GM12878 (cell line): ENCODE results near the gene SCYL1. TPM values are rescaled to one million over a fixed set of nuclear protein-coding genes. Genes with fewer than 3 reads are reported as not detected.

ENCODE experiments used
- ATAC-seq: fragments of 200-7000 bp; cut with Tn5 transposase; 3 replicates; pipeline ENCODE4 v1.9.1; 2020; ENCODE audit warnings: mild to moderate bottlenecking, moderate library complexity
- BruUV-seq: library from RNA; stranded (reverse); fragments of 400-500 nt; replicated peaks from 2 replicates; lab custom pipeline; 2021; lab: Mats Ljungman, UMichigan
- CTCF ChIA-PET: fragments of 300-600 bp; sonication (Branson Sonifier 250); formaldehyde crosslinking; extraction: SDS; loops from one replicate; lab custom pipeline; 2021; ENCODE audit warnings: inconsistent platforms; lab: Yijun Ruan, JAX
- POLR2A ChIA-PET: fragments of 350-600 bp; formaldehyde crosslinking; extraction: SDS; loops from one replicate; lab custom pipeline; 2021; ENCODE audit warnings: inconsistent platforms; lab: Charles Lee
- RAD21 ChIA-PET: fragments of 300-600 bp; sonication (Branson Sonifier 250); formaldehyde crosslinking; loops from one replicate; lab custom pipeline; 2023; ENCODE audit warnings: antibody characterized with exemption; ENCODE audit not compliant: unreplicated experiment; lab: Charles Lee
- SMC1A ChIA-PET: fragments of 300-600 bp; sonication (Branson Sonifier 250); formaldehyde crosslinking; loops from one replicate; lab custom pipeline; 2023; ENCODE audit not compliant: unreplicated experiment, uncharacterized antibody; lab: Charles Lee
- DNase-seq: peaks from one replicate; pipeline ENCODE4 v3.0.0-alpha.2; 2011; ENCODE audit warnings: low read depth, low spot score
- FAIRE-seq: peaks from 3 replicates; lab custom pipeline; 2011; peaks lifted over from hg19 to GRCh38; lab: Jason Lieb, UNC
- H2AFZ ChIP-seq: 2 replicates; pipeline ENCODE4 v1.6.0; 2011; ENCODE audit warnings: low read depth, low read length, control low read depth; ENCODE audit not compliant: control insufficient read depth
- H3K27ac ChIP-seq: 2 replicates; pipeline ENCODE4 v1.5.1; 2011; ENCODE audit warnings: control low read depth; ENCODE audit not compliant: control insufficient read depth, insufficient read depth
- H3K27me3 ChIP-seq, 2 experiments: replicated peaks in 1 of 2; 2 replicates each; pipeline versions ENCODE4 v1.6.0 to v1.6.1; 2011; ENCODE audit warnings: low read length in 1 of 2; ENCODE audit not compliant: control insufficient read depth in 2 of 2, insufficient read depth in 2 of 2
- H3K36me3 ChIP-seq, 2 experiments: 2 replicates each; pipeline ENCODE4 v1.5.1; 2011; ENCODE audit warnings: low read length in 1 of 2; ENCODE audit not compliant: control insufficient read depth in 2 of 2, insufficient read depth in 2 of 2
- H3K4me1 ChIP-seq: 2 replicates; pipeline ENCODE4 v1.6.1; 2011; ENCODE audit warnings: mild to moderate bottlenecking, low read length, moderate library complexity, mixed read lengths; ENCODE audit not compliant: control insufficient read depth, insufficient read depth
- H3K4me2 ChIP-seq: 2 replicates; pipeline ENCODE4 v1.6.0; 2011; ENCODE audit warnings: control low read depth; ENCODE audit not compliant: control insufficient read depth, insufficient read depth
- H3K4me3 ChIP-seq: fragments of 200-600 bp; sonication (generic); 2 replicates; pipeline ENCODE4 v1.5.1; 2016
- H3K79me2 ChIP-seq: 2 replicates; pipeline ENCODE4 v1.6.0; 2011; ENCODE audit warnings: low read length; ENCODE audit not compliant: control insufficient read depth, insufficient read depth
- H3K9ac ChIP-seq: 2 replicates; pipeline ENCODE4 v1.8.0; 2011; ENCODE audit warnings: low read length, control low read depth, mixed read lengths; ENCODE audit not compliant: control insufficient read depth, insufficient read depth
- H3K9me3 ChIP-seq: replicated peaks from 3 replicates; pipeline ENCODE4 v1.5.1; 2011; ENCODE audit warnings: mild to moderate bottlenecking, low read length; ENCODE audit not compliant: control insufficient read depth, insufficient read depth
- H4K20me1 ChIP-seq: 2 replicates; pipeline ENCODE4 v1.6.0; 2011; ENCODE audit not compliant: control insufficient read depth, insufficient read depth
- E2F8 ChIP-seq: fragments of 450-650 bp; IDR thresholded peaks from 2 replicates; pipeline ENCODE4 v1.6.1; 2018; ENCODE audit warnings: mild to moderate bottlenecking, low read depth, moderate library complexity; ENCODE audit not compliant: partially characterized antibody
- SPI1 ChIP-seq: IDR thresholded peaks from 2 replicates; pipeline ENCODE4 v1.6.1; 2011; ENCODE audit warnings: low read depth, mild to moderate bottlenecking, low read length, moderate library complexity, borderline replicate concordance; ENCODE audit not compliant: insufficient read depth
- ZNF384 ChIP-seq: IDR thresholded peaks from 2 replicates; pipeline ENCODE4 v1.6.1; 2012; ENCODE audit warnings: low read depth, mild to moderate bottlenecking, low read length, improper control_type of control experiment, borderline replicate concordance
- WGBS: methylation state at CpG from one replicate; pipeline ENCODE4 v1.1.6; 2016; ENCODE audit warnings: low lambda C conversion rate; ENCODE audit not compliant: insufficient replicate concordance, insufficient coverage; ENCODE audit errors: missing lambda C conversion rate; 5-methylcytosine and 5-hydroxymethylcytosine counted together
- in situ Hi-C: fragments of 300-500 bp; cut with MboI; formaldehyde crosslinking; loops from 9 replicates; pipeline ENCODE4 v1.14.3; 2018; ENCODE audit warnings: mixed read lengths
- intact Hi-C: fragments of 100-400 bp; cut with micrococcal nuclease; formaldehyde crosslinking; loops from one replicate; pipeline ENCODE4 v1.14.2; 2022; ENCODE audit not compliant: unreplicated experiment
- polyA plus RNA-seq, 11 experiments: library from polyadenylated mRNA; depleted of rRNA in 4 of 11; unstranded in 6 of 11; stranded (reverse) in 5 of 11; fragments of >200 nt; fragmentation: Nextera tagmentation in 4 of 11; fragmentation: Illumina TruSeq in 1 of 11; extraction: Ambion mirVana in 4 of 11; extraction: Trizol in 1 of 11; gene quantifications; 1 replicate in 1 of 11; 2 replicates in 10 of 11; pipeline versions ENCODE4 v1.2.1 to v1.2.3, GENCODE V29; 2011 to 2016; ENCODE audit warnings: inconsistent platforms in 2 of 11, missing spikeins in 2 of 11, low read depth in 1 of 11
- total RNA-seq, 4 experiments: library from RNA; depleted of rRNA in 3 of 4; stranded (reverse); fragments of >200 nt in 3 of 4; fragmentation: Illumina TruSeq in 1 of 4; extraction: Trizol in 1 of 4; gene quantifications; 2 replicates each; pipeline versions ENCODE4 v1.2.1 to v1.2.3, GENCODE V29; 2013 to 2021

SCYL1 gene
- total and polyA plus RNA-seq, 10 of the 15 experiments (the other 5 are each of a cell fraction or from before 2014, with no cell fraction given), result 0.80 to 82.7 (median 51.2) TPM

- peaks cover 19% of the 10 kb centered on the region for H3K79me2 ChIP-seq
- POLR2A ChIA-PET, result interaction anchor here (0.5 to 0.9 kb wide), 11 partner anchors 11 to 352 kb away, joined by 3 to 8 read pairs (median 5); partner anchors contain the start of gene FIBP
- peak; percentile 54 for TF ChIP-seq ZNF384
- TF ChIP-seq SPI1, result peak; percentile 57
- no peak for TF ChIP-seq E2F8
- no peaks in the 10 kb centered on the region for H4K20me1 ChIP-seq
- no peaks in the 10 kb centered on the region for H3K9me3 ChIP-seq
- no peak overlapping the region for H3K27ac ChIP-seq
- ATAC-seq, result no peak
- no peak for FAIRE-seq
- peaks cover 12% of the 10 kb centered on the region for H3K4me1 ChIP-seq
- SMC1A ChIA-PET, result interaction anchor here (0.6 to 2.2 kb wide), 6 partner anchors 10 to 187 kb away, joined by 3 to 7 read pairs (median 3); no protein-coding TSS in a partner anchor
- H3K36me3 ChIP-seq, result no peaks in the 10 kb centered on the region
- WGBS, result 53% methylated on average over 7 of the region's 7 CpGs
- RAD21 ChIA-PET, result interaction anchor here (0.6 to 1.9 kb wide), 6 partner anchors 14 to 563 kb away, joined by 3 to 8 read pairs (median 4); no protein-coding TSS in a partner anchor
- H3K4me2 ChIP-seq, result peak overlapping the region; percentile 33; the same call in 1 of the 2 replicates
- H3K9ac ChIP-seq, result no peak overlapping the region
- DNase-seq, result no peak
- intact Hi-C loops (no loop called here), in situ Hi-C loops (no loop called here)
- CTCF ChIA-PET, result interaction anchor here (1.1 to 2.0 kb wide), 5 partner anchors 13 to 149 kb away, joined by 3 to 8 read pairs (median 5); no protein-coding TSS in a partner anchor
- no peaks in the 10 kb centered on the region; a peak in 1 of 4 replicates for H3K27me3 ChIP-seq
- no TSS peak for BruUV-seq
- no peak overlapping the region for H2AFZ ChIP-seq
- H3K4me3 ChIP-seq, result no peak overlapping the region
Observed at GRCh38 chr11:65565624-65566453, 41.0 kb downstream of the SCYL1 start.
